GM12872 (cell line): Measurements from ENCODE around the gene SDHD.
A peak's percentile ranks its signal among the peaks of the same experiment; 100 is the strongest.

Experiments
- CTCF ChIP-seq: IDR thresholded peaks from 3 replicates; pipeline ENCODE4 v1.5.1; 2011; ENCODE audit warnings: low read depth, mild to moderate bottlenecking, low read length, moderate library complexity; ENCODE audit not compliant: insufficient read depth

Gene SDHD

GRCh38 chr11:112087212-112087611 is 539 bp downstream of the SDHD start:
- TF ChIP-seq CTCF: no peak

- no peak for TF ChIP-seq CTCF
Observed at GRCh38 chr11:112096194-112096593, 9.5 kb downstream of the SDHD start.

- TF ChIP-seq CTCF: no peak
Observed at GRCh38 chr11:112097734-112098528, 11.3 kb downstream of the SDHD start.

- no peak for TF ChIP-seq CTCF
Observed at GRCh38 chr11:112100462-112100861, 13.8 kb downstream of the SDHD start.

DNA sequence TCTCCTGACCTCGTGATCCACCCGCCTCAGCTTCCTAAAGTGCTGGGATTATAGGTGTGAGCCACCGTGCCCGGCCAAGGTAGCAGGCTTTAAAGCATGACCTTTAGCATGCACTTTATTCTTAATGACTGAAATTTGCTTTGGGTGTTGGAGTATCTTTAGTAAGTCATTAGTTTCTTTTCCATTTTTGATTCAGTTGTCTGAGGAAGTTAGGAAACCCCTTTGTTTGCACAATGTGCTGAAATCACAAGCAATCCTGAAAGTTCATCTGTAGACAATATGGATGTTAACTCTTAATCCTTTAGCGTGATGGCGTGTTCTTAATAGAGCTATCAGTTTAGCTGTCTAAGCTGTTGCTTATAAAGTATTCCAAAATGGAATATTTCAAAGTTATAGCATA is 16.8 kb downstream of the SDHD start:
- TF ChIP-seq CTCF: no peak

DNA sequence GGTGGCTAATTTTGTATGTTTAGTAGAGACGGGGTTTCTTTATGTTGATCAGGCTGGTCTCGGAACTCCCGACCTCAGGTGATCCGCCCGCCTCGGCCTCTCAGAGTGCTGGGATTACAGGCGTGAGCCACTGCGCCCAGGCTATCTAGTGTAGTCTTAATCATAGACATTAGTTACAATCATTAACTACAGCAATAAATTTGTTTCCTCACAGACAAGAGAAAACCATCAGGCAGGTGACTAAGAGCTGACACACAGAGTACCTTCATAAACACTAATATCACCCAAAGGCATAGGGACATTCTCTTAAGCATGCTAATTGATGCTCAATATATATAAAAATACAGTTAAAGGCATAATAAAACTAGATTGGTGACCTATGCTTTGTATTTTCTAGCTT is 19.4 kb downstream of the SDHD start:
- no peak for TF ChIP-seq CTCF

DNA sequence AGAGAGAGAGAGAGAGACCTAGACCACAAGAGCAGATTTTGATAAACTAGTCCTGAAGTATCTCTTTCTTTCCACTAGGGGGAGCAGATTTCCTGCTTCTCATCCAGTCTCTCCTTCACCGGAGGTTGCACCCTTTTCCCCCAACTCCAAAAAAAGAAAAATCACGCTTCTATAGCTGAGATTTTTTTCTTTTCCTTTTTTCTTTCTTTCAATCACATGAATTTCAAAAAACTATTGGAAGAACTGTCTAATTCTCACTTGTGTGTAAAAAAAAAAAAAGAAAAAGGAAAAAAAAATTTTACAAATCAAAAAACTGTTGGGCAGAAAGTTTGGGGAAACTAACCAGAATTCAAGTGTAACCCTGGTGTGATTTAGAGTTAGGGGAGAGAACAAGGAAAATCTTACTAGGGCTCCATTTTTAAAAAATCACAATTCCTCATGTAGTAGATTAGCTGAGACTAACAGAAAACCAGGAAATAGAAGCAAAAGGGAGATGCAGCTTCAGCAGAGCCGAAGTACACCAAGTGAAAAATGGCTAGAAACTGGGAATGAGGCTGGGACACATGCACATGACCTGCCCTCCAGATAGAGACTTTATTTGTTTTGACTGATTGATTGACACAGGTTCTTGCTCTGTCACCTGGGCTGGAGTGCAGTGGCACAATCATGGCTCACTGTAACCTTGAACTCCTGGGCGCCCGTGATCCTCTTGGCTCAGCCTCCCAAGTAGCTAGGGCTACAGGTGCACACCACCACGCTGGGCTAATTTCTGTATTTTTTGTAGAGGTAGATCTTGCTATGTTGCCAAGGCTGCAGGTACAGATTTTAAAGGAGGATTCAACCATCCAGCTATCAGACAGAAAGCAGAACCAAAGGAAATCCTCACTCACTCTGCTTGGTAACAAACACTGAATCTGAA is 27.1 kb downstream of the SDHD start:
- peak; percentile 80 for TF ChIP-seq CTCF
